NCI-H82 (cell line): Measurements from ENCODE around the gene LRRC4B.
"Not testable (repeated sequence)": the region's sequence is repeated elsewhere in the genome, so short reads cannot be mapped to it uniquely, and the experiment has no call there.

Experiments
- DNase-seq: peaks from one replicate; lab custom pipeline; 2025; lab: John Stamatoyannopoulos, UW

The LRRC4B gene

DNA sequence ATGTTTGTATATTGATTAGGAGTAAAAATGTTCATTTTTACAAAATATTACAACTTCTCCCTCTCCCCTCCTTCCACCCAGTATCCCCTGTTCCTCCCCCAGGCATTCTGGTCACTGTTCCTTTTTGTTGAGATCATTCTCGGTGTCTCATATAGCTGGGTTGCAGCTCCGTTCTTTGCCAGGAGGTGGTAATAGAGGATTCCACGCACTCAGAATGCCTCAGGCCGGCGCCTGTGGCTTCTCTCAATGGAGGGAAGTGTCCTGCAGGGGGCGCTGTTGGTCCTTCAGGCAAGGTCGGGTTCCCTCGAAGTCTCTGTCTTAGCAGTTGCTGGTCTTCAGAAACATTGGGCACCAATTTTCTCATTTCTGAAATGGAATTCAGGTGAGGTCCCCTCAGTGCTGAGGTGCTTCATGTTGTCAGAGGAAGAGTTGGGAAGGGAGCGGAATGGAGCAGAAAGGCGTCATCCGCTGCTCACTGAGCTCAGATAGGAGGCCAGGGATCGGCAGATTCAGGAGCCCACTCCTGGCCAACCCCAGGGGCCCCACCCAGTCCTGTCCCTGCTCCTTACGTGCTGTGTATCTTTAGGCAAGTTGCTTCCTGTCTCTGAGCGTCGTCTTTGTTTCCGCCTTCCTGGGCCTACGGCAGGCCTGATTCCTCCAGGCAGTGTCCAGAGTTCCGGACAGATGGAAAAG is 81.3 kb downstream of the LRRC4B start:
- DNase-seq = peak; percentile 60

DNA sequence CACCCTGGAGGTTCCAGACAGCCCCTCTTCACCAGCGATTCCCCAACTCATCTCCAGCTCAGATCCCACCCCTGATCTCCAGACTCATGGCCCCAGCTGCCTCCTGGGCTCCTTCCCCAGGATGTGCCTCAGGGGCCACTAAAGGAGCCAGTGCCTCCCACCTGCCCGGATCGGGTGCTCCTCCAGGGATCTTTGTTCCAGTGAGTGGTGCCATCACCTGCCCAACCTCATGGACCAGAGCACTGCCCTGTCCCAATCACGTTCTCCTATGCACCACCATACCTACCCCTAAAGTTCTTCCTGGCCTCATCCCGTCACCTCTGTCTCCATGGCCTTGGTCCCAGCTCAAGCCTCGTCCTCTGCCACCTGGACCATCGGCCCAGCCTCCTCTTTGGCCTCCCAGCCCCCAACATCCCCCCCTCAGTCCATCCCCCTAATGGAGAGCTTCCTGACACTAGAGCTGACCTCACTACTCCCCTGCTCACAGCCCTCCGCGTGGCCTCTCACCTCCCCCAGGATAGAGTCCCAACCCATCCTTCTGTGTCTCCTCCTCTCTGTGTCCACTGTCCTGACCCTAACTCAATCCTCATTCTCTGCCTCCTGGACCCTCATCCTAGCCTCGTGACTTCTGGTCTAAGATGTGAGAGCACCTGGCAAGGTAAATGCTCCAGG is 82.8 kb downstream of the LRRC4B start:
- DNase-seq = no peak

DNA sequence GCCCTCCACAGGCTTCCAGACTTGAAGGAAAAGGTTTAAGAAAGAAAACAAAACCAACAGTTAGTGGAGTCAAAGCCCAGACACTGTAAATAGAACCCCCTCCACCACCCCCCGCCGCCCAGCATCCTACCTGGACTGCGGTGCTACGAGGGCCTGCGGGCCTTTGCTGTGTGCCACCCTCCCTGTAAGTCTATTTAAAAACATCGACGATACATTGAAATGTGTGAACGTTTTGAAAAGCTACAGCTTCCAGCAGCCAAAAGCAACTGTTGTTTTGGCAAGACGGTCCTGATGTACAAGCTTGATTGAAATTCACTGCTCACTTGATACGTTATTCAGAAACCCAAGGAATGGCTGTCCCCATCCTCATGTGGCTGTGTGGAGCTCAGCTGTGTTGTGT is 85.3 kb downstream of the LRRC4B start:
- no peak for DNase-seq

DNA sequence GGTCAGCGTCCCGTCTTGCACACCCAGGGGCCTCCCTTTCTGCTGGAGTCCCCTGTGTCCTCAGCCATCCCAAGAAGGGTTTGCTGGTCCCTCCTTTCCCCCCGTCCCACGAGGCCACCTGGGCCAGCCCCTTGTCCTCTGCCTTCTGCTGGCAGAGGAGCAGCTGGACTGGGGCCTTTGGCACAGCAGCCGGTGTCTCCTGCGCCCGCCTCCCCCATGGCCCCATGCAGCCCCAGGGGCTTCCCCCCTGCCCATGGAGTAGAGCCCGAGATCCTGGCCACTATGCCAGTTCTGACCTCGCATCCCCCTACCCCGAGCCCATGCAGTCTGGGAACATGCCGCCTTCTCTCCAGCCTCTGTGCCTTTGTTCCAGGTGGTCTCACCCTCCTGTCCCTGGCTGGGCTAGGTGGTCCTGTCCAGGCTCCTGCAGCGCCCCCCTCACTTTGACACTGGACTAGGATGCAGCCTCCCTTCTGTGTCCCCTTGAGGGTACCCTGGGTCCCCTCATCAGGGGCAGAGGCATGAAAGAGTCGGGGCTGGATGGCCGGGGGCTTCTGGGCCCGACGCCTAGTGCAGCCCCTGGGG is 85.9 kb downstream of the LRRC4B start:
- no peak for DNase-seq

DNA sequence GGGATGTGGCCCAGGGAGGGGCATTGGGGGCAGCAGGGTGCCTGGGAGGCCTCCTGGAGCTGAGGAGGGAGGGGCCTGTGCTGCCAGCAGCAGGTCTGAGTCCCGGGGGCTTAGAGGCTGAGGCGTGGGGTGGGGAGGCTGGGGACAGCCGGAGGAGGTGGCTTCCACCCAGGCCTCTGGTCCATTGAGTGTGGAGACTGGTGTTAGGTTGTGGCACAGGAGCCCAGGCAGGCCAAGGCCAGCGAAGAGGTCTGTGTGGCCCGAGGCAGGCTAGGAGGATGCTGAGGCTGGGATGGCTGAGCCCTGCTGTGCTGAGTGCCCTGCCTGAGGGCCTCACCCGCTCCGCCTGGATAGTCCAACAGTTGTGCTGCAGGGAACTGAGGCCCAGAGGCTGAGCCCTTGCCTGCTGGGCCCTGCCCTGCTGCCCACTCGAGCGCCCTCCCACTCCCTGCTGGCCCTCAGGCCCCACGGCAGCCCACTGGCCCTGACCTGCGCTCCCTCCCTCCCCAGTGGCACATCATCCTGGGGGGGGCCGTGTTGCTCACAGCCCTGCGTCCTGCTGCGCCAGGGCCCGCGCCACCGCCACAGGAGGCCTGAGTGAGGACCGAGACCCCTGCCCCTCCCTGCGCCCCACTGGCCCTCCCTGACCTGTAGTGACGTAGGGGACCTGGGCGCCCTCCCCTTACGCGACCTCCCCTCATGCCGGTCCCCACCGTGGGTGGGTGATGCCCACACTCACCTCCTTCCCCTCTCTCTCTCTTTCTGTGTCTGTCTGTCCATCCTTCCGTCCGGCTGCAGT is 86.7 kb downstream of the LRRC4B start:
- no peak for DNase-seq

DNA sequence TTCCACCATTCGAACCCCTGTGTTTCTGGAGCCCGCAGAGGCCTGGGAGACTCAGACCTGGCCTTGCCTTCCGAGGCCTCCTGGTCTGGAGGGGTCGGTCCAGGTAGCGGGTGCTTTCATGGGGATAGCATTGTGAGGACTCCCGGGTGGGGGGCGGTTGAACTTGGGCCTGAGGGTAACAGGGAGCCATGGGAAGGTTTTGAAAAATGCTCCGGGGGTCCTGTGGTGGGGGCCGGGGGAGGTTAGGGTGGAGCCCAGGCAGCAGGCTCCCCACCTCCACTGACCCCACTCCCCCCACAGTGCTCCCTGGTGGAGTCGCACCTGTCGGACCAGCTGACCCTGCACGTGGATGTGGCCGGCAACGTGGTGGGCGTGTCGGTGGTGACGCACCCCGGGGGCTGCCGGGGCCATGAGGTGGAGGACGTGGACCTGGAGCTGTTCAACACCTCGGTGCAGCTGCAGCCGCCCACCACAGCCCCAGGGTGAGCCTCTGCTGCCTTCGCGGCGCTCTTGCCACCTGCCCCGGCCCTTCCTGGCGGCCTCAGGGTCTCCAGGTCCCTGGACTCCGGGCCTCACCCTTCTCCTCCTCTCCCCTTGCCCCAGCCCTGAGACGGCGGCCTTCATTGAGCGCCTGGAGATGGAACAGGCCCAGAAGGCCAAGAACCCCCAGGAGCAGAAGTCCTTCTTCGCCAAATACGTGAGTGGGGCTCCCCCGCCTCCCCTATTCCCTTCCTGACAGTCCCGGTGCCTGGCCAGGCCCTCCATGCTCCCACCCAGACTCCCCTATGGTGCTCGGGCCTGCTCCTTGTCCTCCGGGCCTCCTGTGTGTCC is 87.7 kb downstream of the LRRC4B start:
- DNase-seq = no peak

DNA sequence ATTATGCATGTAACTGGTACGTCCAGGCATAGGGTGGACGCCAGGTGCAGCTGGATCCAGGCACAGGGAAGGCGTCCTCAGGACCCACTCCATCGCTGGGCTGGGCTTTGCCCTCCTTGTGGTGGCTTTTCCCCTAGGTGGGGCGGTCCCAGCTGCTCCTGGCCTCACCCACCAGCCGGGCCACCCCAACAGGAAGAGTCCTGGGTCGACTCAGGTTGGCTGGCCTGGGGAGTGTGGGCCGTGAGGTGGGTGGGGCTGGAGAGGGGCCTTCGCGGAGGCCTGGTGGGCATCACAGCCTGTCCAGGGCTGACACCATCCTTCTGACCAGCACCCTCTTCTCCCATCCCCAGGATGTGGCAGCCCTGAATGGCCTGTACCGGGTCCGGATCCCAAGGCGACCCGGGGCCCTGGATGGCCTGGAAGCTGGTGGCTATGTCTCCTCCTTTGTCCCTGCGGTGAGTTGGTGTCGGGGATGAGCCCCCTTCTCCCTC is 88.4 kb downstream of the LRRC4B start:
- no peak for DNase-seq

DNA sequence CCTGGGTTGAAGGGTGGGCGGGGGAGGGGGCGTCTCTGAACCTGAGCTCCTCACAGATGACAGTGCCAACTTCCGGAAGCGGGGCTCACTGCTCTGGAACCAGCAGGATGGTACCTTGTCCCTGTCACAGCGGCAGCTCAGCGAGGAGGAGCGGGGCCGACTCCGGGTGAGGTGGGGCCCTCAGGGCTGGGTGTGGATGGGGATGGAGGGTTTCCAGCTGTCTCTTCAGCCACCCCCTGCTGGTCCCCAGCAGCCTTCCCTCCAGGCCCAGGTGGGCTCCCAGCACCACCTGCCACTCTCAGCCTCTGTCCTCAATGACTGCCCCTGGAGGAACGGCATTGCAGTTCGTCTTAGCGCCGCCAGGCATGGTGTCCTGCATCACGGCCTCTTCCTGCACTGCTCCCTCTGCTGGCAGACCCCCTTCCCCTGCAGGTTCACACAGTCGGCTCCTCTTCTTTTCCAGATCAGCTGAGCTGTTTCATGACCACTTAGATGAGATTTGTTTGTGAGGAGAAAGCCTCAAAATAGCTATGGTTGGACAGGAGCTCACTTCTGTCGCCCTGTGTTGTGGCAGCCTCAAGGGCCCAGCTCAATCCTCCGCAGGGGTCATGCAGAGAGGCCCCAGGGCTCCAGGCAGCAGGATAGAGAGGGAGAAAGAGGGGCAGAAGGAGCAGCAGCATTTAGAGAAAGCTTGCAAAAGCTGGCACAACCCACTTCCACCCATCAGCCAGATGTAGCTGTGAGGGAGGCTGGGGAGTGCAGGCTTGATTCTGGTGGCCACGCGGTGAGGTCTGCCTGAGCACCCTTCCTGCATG is 89.1 kb downstream of the LRRC4B start:
- peak; percentile 75 for DNase-seq

DNA sequence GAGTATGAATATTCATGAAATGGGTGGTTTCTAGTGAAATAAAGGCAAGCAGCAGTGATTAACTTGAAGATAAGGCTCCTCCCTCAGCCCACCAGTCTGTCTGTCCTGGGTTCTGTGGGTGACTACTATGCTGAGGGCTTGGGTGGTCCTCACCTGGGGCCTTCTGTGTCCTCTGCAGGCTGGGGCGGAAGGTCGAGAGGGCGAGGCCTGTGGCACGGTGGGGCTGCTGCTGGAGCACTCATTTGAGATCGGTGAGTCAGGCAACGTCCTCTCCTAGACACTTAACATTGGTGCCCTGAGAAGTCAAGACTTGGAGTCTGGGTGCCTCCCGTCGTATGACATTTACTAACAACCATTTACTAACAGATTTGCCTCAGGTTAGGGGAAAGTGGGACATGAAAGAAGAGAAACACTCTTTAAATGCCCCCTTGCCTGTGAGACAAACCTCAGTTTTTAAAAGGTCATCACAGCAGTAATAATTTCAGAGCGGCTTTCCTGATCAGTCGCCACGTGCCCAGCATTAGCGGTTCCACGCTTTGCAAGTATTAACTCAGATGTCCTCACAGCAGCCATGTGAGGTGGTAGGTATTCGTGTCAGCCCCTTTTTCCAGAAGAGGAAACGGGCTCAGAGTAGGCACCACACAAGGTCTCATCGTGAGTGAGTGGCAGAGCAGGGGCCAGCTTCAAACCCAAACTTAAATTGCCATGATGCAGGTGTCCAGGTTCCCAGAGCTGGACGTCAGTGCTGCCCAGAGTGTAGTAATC is 90.3 kb downstream of the LRRC4B start:
- DNase-seq = no peak

DNA sequence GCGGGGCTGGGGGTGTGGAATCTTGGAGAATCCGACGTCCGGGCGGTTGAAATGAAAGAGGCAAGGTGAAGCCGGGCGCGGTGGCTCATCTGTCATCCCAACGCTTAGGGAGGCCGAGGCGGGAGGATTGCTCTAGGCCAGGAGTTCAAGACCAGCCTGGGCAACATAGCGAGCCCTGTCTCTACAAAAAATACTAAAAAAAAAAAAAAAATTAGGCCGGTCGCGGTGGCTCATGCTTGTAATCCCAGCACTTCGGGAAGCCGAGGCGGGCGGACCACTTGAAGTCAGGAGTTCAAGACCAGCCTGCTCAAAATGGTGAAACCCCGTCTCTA is 91.4 kb downstream of the LRRC4B start:
- DNase-seq = no peak

DNA sequence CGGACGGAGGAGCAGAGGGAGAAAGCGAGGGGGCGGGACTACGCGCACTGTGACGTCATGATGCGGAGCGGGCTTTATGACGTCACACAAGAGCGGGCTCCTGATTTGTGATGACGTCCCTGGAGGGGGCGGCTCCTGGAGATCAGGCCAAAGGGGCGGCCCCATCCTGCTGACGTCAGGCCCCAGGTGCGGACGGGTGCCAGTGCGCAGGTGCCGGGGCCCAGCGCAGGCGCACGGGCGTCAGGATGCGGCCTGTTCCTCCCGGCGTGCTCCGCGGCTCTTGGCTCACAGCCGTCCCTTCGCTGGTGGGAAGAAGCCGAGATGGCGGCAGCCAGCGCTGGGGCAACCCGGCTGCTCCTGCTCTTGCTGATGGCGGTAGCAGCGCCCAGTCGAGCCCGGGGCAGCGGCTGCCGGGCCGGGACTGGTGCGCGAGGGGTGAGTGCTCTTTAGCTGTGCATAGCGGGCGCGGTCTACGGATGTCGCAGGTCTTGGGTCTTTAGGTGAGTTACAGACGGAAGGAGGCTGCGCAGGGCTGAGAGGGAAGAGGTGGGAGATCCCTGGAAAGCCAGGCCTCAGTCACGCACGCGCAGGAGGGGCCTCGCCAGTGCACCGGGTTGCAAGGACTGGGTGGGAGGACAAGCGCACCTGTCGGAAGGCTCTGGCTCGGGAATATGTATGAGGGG is 91.9 kb downstream of the LRRC4B start, which contains the start of the genes EMC10 and GARIN5A:
TSS of gene EMC10 (plus strand) at position 284 of the 683 bp plus-strand sequence. CDS start at position 322, 38 bp downstream.
TSS of gene GARIN5A (minus strand) at position 625 of the 683 bp plus-strand sequence. CDS start at position 165, 460 bp downstream.
- DNase-seq = peak; percentile 89

DNA sequence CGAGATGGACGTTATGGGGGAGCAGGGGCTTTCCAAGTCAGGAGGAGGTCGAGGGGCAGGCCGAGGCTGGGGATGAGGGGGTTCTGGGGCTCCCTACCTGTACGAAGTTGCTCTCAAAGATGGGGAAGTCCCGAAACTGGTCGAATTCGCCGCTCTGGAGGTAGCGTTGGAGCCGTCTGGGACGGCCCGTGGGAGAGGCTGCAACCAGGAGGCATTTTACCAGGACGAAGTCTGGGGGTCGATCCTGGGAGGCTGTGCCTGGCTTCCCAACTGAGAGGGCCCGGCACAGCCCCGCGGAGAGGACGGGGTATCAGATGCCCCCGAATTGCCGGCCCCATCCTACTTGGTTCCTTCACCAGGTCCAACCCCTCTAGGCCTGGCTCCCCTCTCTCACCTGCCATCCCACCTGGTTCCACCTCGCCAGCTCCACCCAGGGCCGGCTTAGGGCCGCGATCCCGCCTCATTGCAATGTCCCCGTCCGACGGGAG is 92.5 kb downstream of the LRRC4B start:
- DNase-seq = no peak

DNA sequence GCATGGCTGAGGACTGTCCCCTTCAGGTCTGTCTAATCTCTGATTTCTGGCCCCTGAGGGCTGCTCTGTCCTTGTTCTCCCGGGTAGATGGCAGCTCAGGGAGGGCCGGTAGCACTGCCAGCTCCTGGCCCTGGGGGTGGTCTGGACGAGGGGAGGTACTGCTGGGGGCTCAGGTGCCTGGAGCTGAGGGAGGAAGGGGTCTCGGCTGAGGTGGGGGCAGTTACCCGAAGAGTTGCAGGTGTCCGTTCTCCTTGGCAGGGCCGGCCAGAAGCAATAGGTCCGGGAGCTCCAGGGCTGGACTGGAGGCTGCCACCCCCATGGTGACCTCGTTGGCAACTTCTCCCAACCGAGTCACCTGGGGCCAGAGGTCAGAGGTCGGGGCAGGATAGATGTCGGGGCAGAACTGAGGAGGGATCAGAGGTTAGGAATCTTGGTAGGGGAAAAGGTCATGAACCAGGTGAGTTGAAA is 93.1 kb downstream of the LRRC4B start:
- DNase-seq = no peak

DNA sequence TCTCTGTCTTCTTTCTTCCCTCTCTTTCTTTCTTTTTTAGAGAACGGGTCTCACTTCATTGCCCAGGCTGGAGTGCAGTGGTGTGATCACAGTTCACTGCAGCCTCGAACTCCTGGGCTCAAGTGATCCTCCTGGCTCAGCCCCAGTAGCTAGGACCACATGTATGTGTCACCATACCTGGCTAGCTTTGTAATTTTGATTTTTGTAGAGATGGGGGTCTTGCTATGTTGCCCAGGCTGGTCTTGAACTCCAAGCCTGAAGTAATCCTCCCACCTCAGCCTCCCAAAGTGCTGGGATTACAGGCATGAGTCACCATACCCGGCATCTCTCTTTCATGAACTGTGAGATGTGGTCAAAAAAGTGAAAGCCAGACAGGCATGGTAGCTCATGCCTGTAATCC is 94.9 kb downstream of the LRRC4B start:
- not testable (repeated sequence) for DNase-seq

DNA sequence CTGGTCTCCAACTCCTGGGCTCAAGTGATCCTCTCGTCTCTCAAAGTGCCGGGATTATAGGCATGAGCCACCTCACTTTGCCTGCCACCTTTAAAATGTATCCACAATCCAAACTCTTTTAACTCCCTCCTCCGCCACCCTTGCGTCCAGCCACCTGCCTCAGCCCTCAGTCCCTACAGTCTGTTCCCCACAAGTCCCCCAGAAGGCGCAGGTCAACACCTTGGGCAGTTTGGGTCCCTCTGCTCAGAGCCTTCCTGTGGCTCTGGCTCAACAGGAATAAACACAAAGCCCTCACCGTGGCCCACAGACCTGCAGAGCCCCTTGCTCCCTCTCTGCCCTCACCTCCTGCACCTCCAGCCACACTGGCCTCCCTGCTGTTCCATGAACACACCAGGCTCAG is 99.4 kb downstream of the LRRC4B start:
- no peak for DNase-seq

DNA sequence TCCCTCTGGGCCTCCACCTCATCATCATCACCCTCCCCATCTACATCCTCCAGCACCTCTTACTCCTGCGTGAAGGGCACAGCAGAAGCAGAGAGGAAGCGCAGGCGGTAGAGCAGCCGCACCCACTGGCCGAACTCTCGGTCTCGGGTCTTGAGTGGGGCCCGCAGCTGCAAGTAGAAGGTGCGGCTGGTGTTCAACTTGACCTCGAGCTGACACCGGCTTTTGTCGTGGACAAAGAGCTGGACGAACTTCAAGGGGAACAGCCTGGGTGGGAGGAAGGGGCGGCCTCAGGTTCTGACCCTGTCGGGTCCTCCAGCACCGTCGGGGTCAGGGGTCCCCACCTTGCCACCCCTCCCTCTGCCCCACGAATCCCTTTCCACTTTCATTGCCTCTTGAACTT is 100.7 kb downstream of the LRRC4B start:
- no peak for DNase-seq
